Body of pancreas (tissue), 4 donors: ENCODE results near the gene GDPD5. TPM values are rescaled to one million over a fixed set of nuclear protein-coding genes. Genes with fewer than 3 reads are reported as not detected.

Experiments used
- ATAC-seq: fragments of 150-250 bp; one replicate; pipeline ENCODE4 v1.9.1; 2016
- DNase-seq, 4 donors: peaks; one replicate each; pipeline ENCODE4 v3.0.0-alpha.2; 2019
- H3K27ac ChIP-seq, 4 donors: fragments of 200-600 bp; sonication (generic); 1 replicate in 3 of 4; 2 replicates in 1 of 4; pipeline versions ENCODE4 v1.5.1 to v1.6.1; 2016 to 2019; ENCODE audit warnings: mild to moderate bottlenecking in 1 of 4, mixed read lengths in 1 of 4, moderate library complexity in 1 of 4
- H3K27me3 ChIP-seq, 2 donors: fragments of 200-600 bp; sonication (generic); one replicate each; pipeline ENCODE4 v1.6.0; 2016; ENCODE audit warnings: mild to moderate bottlenecking in 1 of 2
- H3K36me3 ChIP-seq, 2 donors: fragments of 200-600 bp; sonication (generic); replicated peaks in 1 of 2; 2 replicates each; pipeline ENCODE4 v1.5.1; 2016; ENCODE audit warnings: low read depth in 2 of 2; ENCODE audit not compliant: insufficient read depth in 1 of 2
- H3K4me1 ChIP-seq: fragments of 200-600 bp; sonication (generic); one replicate; pipeline ENCODE4 v1.6.0; 2016
- H3K4me3 ChIP-seq, 2 donors: fragments of 200-600 bp; sonication (generic); 1 replicate in 1 of 2; 2 replicates in 1 of 2; pipeline ENCODE4 v1.5.1; 2016 to 2019
- H3K9me3 ChIP-seq, 3 donors: fragments of 200-600 bp; sonication (generic); 1 replicate in 2 of 3; 2 replicates in 1 of 3; pipeline ENCODE4 v1.5.1; 2016
- POLR2A ChIP-seq, 3 donors: fragments of 450-650 bp; IDR thresholded peaks; one replicate each; pipeline ENCODE4 v1.6.1; 2016; ENCODE audit warnings: antibody characterized with exemption in 3 of 3, mild to moderate bottlenecking in 2 of 3
- whole genome bisulfite sequencing, 2 donors: methylation state at CpG; one replicate each; pipeline ENCODE4 v1.1.5; 2017; 5-methylcytosine and 5-hydroxymethylcytosine counted together
- intact Hi-C: fragments of 100-400 bp; cut with DNase I; formaldehyde crosslinking; loops from one replicate; pipeline ENCODE4 v1.15.1; 2023
- total RNA-seq, 2 donors: library from RNA; depleted of rRNA; stranded (reverse); fragments of >200 nt; gene quantifications; one replicate each; pipeline ENCODE4 v1.1.0, GENCODE V29; 2016
- TF ChIP-seq, protein P1 (sequence below), 7 experiments: fragments of 450-650 bp in 4 of 7; fragments of 200-600 bp in 3 of 7; sonication (generic) in 3 of 7; IDR thresholded peaks; one replicate each; pipeline ENCODE4 v1.5.1; 2016 to 2019; ENCODE audit warnings: antibody characterized with exemption in 7 of 7

Gene GDPD5
- total RNA-seq, 2 donors from 2014 or later = 29.6 to 73.2 TPM

DNA sequence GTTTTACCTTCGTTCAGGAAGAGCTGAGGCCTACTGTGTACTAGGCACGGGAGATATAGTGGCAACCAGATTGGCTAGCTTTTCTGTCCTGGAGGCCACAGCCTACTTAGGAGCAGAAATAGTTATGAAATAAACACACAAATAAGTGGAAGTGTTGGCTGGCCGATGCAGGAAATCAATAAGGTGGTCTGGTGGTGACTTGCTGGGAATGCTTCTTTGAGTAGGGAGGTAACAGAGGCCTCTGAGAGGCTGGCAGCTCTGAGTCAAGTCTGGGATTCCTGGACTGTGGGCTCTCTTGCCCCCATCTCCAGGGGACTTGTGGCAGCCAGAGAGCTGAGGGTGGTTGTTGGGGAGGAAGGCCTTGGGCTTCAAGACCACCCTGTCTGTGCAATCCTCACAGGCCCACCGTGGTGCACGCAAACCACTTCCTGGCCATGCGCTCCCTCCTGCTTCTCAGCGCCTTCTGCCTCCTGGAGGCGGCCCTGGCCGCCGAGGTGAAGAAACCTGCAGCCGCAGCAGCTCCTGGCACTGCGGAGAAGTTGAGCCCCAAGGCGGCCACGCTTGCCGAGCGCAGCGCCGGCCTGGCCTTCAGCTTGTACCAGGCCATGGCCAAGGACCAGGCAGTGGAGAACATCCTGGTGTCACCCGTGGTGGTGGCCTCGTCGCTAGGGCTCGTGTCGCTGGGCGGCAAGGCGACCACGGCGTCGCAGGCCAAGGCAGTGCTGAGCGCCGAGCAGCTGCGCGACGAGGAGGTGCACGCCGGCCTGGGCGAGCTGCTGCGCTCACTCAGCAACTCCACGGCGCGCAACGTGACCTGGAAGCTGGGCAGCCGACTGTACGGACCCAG, 40.4 kb upstream of the GDPD5 start:
- WGBS, 2 donors = 75 to 86% methylated on average over 9 to 41 of the region's 43 CpGs
- no peak for DNase-seq

DNA sequence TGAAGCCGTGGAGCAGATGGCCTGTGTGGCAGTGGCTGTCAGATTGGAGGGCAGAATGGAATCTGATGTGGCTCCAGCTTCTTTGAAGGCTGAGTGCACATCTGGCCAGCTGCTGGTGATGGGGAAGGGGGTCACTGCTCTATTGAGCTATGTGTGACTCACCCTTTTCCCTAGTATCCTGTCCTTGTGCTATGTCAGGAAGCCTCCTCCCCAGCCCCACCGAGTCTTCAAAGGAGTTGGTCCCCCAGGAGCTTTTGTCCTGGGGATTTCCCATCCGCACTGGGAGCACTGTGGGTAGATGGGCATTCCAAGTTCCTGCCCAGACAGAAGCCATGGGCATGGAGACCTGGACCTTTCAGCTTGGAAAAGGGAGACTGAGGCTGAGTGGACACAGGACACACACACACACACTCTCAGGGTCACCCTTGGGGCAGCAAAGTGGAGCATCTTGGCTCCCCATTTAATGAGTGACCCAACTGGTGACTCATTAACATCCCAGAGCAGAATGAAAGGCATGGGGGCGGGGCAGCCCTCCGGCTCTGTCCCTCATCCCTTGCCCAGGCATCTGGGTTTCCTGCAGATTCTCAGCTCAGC, 39.6 kb upstream of the GDPD5 start:
- DNase-seq (peak in 3 of 4 donors; percentile 42 to 59 (median 43)), ATAC-seq (no peak)
- WGBS, 2 donors = 48 to 62% methylated on average over 3 to 5 of the region's 5 CpGs
- Histone ChIP-seq H3K36me3 (peaks cover 0 to 15% of the 10 kb centered on the region in 2 donors), H3K4me3 (no peak overlapping the region), H3K4me1 (peaks cover 44% of the 10 kb centered on the region), H3K27me3 (no peaks in the 10 kb centered on the region), H3K9me3 (no peaks in the 10 kb centered on the region), H3K27ac (peak overlapping the region in 3 of 4 donors; percentile 92 to 98 (median 93))
- TF ChIP-seq, protein P1, sequence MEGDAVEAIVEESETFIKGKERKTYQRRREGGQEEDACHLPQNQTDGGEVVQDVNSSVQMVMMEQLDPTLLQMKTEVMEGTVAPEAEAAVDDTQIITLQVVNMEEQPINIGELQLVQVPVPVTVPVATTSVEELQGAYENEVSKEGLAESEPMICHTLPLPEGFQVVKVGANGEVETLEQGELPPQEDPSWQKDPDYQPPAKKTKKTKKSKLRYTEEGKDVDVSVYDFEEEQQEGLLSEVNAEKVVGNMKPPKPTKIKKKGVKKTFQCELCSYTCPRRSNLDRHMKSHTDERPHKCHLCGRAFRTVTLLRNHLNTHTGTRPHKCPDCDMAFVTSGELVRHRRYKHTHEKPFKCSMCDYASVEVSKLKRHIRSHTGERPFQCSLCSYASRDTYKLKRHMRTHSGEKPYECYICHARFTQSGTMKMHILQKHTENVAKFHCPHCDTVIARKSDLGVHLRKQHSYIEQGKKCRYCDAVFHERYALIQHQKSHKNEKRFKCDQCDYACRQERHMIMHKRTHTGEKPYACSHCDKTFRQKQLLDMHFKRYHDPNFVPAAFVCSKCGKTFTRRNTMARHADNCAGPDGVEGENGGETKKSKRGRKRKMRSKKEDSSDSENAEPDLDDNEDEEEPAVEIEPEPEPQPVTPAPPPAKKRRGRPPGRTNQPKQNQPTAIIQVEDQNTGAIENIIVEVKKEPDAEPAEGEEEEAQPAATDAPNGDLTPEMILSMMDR (IDR thresholded peaks at IDR 0.05) = no peak
- no peak for TF ChIP-seq POLR2A (IDR thresholded peaks at IDR 0.05)
- intact Hi-C loops = no loop called here

More for the DNA sequence above, 40.4 kb upstream of the GDPD5 start:
- intact Hi-C loops = no loop called here
- Histone ChIP-seq H3K4me1 (peaks cover 43% of the 10 kb centered on the region), H3K4me3 (no peak overlapping the region), H3K36me3 (peaks cover 0 to 20% of the 10 kb centered on the region in 2 donors), H3K27ac (peak overlapping the region in 2 of 4 donors; percentile 93 to 98), H3K9me3 (no peaks in the 10 kb centered on the region), H3K27me3 (no peaks in the 10 kb centered on the region)
- no peak for ATAC-seq
- TF ChIP-seq, protein P1 (IDR thresholded peaks at IDR 0.05) = no peak
- TF ChIP-seq POLR2A (IDR thresholded peaks at IDR 0.05) = no peak

DNA sequence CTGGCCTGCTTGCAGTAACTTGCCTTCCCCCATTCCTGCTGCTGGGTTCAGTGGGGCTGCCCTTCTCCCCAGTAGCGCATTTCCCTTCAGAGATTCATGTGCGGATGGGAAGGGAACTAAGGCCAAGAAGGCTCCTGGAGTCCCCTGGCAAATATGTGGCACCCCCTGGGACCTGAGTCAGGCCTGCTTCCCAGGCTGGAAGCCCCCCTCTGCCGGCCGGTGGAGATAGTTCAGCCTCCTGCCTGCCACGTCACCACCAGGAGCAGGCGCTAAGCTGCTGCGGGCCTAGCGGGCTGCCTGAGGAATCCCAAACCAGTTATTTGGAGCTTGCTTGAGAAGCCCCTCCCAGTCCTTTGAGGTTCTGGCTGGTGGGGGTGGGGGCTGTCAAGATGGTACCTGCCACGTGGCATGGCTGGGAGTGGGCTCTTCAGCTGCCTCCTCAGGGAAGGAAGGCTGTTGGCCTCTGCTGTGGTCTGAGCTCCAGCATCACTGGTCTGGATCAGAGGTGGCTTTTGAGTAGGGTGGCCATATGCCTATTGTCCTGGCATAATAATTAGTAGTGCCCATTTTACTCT, 38.3 kb upstream of the GDPD5 start:
- intact Hi-C loops = no loop called here
- DNase-seq (peak in 3 of 4 donors; percentile 37 to 42 (median 42)), ATAC-seq (no peak)
- Histone ChIP-seq H3K4me3 (no peak overlapping the region), H3K36me3 (peaks cover 0 to 10% of the 10 kb centered on the region in 2 donors), H3K4me1 (peaks cover 44% of the 10 kb centered on the region), H3K27ac (peak overlapping the region in 3 of 4 donors; percentile 92 to 98 (median 93)), H3K9me3 (no peaks in the 10 kb centered on the region), H3K27me3 (no peaks in the 10 kb centered on the region)
- TF ChIP-seq, protein P1 (IDR thresholded peaks at IDR 0.05) = peak in 1 of 7 experiments; percentile 16
- no peak for TF ChIP-seq POLR2A (IDR thresholded peaks at IDR 0.05)
- WGBS, 2 donors = 52 to 100% methylated on average over 1 to 9 of the region's 9 CpGs

DNA sequence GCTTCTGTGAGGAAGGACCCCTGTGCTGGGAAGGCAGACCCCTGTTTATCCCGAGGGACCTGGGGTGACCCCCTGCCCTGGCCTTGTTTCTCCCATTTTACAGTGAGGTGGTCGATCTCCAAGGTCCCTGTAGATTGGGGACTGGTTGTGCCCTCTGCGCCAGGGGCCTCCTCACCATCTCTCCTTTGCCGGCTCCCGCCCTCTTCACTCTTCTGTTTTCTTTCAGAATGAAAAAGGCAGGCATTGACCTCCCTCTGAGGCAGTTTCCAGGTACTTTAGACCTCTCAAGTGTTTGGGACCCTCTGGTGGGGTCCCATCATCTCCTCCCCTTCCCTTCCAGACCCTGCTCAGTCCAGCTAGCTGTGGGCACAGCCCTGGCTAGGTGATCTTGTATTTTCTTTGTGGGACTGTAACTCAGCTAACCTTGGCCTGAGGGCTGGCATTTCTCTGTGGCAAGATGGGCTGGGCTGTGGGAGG, 37.8 kb upstream of the GDPD5 start:
- DNase-seq (no peak), ATAC-seq (no peak)
- TF ChIP-seq, protein P1 (IDR thresholded peaks at IDR 0.05) = no peak
- TF ChIP-seq POLR2A (IDR thresholded peaks at IDR 0.05) = no peak
- peak overlapping the region in 3 of 4 donors; percentile 92 to 98 (median 93) for H3K27ac ChIP-seq
- peaks cover 0 to 5% of the 10 kb centered on the region in 2 donors for H3K36me3 ChIP-seq
- WGBS, 2 donors = 44 to 48% methylated on average over 5 of the region's 5 CpGs
- H3K4me3 ChIP-seq = no peak overlapping the region
- intact Hi-C loops = no loop called here
- no peaks in the 10 kb centered on the region for H3K27me3 ChIP-seq
- H3K9me3 ChIP-seq = no peaks in the 10 kb centered on the region
- H3K4me1 ChIP-seq = peaks cover 44% of the 10 kb centered on the region
